GM12864 (cell line): ENCODE results near the gene VENTX.

Experiments
- DNase-seq: peaks from one replicate; pipeline ENCODE4 v3.0.0-alpha.2; 2011; ENCODE audit warnings: low read depth
- H3K4me3 ChIP-seq: 2 replicates; pipeline ENCODE4 v1.5.1; 2011; ENCODE audit warnings: mild to moderate bottlenecking, low read depth, low read length, control low read depth
- TF ChIP-seq, protein P1 (sequence below): IDR thresholded peaks from 2 replicates; pipeline ENCODE4 v1.5.1; 2011; ENCODE audit warnings: low read depth, mild to moderate bottlenecking, moderate library complexity, low read length, control low read depth, inconsistent platforms; ENCODE audit errors: missing control alignments

VENTX gene

DNA sequence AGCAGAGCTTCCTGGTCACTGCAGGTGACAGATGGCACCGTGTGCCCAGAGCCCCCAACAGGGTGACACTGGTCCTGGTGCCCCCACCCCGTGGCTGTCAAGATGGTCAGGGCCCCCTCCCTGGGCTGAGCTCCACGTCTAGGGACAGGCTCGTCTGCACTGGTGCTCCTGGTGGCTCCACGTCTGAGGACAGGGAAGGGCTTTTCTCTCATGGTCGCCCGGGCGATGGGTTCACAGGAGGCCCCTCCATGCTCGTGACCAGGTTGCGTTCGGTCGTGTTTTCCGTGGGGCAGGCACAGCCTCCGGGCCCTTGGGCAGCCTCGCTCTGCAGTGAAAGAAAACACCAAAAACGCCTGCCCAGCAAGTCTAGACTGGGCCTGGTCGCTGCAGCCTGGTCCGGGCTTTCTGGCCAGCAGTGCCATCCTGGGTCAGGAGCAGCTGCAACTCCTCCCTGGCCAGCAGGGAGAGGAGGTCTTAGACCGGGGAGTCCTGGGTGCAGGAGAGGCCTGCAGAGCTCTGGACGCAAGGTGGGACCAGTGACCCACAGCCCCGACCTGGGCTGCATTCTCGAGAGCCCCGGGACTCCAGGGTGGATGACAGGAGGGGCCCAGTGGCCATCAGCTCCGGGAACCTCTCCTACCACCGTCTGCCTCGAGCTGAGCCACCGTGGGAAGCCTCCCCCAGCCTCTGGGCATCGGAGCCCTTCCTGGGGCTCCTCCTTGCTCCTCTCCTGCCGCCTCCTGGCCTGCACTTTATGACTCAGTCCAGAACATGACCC lies 35.5 kb upstream of the VENTX start:
- TF ChIP-seq, protein P1, sequence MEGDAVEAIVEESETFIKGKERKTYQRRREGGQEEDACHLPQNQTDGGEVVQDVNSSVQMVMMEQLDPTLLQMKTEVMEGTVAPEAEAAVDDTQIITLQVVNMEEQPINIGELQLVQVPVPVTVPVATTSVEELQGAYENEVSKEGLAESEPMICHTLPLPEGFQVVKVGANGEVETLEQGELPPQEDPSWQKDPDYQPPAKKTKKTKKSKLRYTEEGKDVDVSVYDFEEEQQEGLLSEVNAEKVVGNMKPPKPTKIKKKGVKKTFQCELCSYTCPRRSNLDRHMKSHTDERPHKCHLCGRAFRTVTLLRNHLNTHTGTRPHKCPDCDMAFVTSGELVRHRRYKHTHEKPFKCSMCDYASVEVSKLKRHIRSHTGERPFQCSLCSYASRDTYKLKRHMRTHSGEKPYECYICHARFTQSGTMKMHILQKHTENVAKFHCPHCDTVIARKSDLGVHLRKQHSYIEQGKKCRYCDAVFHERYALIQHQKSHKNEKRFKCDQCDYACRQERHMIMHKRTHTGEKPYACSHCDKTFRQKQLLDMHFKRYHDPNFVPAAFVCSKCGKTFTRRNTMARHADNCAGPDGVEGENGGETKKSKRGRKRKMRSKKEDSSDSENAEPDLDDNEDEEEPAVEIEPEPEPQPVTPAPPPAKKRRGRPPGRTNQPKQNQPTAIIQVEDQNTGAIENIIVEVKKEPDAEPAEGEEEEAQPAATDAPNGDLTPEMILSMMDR, result no peak
- no peak for DNase-seq
- H3K4me3 ChIP-seq, result no peak overlapping the region

DNA sequence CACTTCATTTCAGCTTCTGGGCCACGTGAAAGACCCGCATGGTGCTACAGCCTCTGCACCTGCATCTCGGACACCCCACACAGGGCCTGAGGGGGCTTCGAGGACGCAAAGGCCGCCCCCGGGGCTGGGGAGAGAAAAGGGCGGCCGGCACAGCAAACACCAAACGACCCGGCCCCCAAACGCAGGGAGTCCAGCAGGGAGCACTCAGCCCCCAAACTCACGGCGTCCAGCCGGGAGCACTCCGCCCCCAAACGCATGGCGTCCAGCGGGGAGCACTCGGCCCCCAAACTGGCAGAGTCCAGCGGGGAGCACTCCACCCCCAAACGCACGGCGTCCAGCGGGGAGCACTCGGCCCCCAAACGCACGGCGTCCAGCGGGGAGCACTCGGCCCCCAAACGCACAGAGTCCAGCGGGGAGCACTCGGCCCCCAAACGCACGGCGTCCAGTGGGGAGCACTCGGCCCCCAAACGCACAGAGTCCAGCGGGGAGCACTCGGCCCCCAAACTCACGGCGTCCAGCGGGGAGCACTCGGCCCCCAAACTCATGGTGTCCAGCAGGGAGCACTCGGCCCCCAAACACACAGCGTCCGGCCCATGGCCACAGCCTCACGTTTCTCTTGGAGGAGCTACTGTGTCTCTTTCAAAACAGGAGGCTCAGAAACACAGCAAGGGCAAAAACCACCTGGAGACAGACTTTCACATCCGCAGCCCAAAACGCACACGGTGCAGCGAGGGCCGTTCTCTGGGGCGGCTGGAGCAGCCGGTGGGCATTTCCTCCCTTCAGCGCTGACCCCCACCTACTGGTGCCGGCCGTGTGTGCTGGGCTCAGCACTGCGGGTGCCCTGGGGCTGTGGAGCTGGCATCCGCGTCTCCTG lies 34.6 kb upstream of the VENTX start:
- H3K4me3 ChIP-seq, result no peak overlapping the region
- TF ChIP-seq, protein P1, result no peak
- no peak for DNase-seq

DNA sequence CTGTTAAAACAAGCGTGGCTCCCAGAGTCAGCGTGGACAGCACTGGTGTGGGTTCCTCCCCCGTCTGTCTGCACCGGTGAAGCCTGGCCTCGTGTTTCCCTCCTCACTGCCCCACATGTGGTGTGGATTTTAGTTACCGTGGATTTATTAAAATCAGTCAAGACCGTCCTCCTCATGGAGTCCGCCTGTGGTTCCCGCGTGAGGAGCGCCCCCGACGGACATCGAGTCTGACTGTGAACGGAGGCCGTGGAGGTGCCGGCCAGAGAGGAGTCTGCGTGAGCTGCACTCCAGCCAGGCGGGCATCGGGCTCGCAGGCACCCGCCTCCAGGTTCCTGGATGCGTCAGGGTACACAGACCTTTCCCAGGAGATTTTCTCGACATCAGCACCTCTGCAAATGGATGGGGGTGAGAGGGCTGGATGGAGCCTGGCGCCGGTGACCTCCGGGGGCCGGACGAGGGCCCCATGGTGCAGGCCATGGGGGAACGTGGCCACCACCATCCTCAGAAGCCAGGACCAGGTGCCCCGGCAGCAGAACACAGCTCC lies 33.9 kb upstream of the VENTX start:
- H3K4me3 ChIP-seq, result no peak overlapping the region
- TF ChIP-seq, protein P1, result no peak
- DNase-seq, result no peak

DNA sequence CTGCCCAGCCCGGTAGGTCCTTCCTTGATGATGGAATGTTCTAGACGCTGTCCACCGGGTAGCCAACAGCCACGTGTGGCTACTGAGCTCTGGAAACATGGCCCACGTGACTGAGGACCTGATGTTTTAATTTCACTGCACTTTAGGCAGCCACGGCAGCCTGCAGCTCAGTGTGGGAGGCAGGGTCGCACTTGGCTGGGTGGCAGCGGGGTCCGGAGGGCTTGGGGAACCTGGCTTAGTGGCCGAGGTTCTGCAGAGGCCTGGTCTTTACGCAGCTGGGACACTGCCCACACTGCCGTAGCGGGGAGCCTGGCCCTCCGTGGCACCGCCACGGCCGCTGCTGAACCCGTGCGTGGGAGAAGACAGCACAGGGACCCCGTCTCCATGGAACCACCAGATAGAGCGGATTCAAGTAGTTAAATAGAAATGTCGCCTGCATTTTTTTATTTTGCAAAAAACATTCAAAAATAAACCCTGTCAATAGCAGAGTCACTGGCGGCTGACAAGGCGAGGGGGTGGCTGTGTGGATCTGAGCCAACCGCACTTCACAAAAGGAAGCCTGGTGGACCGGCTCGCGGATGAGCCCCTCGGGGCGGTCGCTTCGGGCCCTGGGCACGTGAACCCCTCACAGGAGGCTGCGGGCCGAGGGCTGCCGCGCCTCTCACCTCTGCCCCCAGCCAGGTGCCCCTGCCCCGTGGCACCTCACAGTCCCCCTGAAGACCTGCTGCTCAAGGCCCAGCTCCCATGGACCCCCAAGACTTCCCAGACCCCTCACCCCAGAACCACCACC lies 33.2 kb upstream of the VENTX start:
- no peak overlapping the region for H3K4me3 ChIP-seq
- no peak for DNase-seq
- TF ChIP-seq, protein P1, result no peak

DNA sequence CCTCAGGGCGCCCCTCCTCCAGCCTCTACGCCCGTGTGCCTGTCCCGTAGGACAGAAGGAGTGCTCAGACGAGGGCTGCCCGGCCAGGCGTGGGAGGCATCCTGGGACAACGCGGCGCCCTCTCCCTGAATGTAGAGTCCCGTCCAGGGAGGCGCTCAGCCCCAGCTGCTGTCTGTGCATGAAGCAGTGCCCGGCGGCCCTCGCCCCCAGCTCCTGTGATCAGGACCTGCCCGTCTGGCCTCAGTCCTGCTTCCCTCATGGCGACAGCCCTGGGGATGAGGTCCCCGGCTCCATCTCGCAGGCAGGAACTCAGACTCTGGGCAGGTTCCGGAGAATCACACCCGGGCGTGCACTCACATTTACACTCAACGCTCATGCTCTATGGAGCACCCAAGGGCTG lies 32.5 kb upstream of the VENTX start:
- no peak overlapping the region for H3K4me3 ChIP-seq
- no peak for DNase-seq
- TF ChIP-seq, protein P1, result no peak

DNA sequence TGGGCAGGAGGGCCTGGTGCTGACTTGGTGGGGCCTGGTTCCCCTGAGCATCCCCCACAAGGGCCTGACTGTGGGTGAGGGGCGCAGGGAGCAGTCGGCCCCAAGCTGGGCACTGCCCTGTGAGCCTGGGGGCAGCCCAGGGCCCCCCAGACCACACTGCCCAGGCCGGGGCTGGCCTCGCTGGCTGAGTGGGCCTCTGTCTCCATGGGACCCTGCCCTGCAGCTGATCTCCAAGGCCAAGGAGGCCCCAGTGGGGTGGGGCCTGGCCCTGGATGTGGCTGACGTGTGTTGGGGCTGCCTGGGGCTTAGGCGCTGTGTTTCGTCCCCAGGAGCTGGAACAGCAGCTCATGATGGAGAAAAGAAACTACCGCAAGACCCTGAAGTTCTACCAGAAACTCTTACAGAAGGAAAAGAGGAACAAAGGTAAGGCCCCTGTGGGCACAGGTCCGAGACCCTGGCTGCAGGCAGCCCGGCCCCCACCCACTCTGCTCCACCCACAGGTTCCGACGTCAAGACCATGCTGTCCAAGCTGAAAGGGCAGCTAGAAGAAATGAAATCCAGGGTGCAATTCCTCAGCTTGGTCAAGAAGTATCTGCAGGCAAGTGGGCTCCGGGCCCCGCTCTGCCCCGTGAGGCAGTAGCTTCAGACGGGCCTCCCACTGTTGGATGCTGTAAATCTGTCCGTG lies 31.2 kb upstream of the VENTX start:
- no peak overlapping the region for H3K4me3 ChIP-seq
- no peak for DNase-seq
- TF ChIP-seq, protein P1, result no peak
